Body of pancreas (tissue), 4 donors: ENCODE data around the gene DENND1A.

ENCODE experiments used
- POLR2A ChIP-seq, 3 donors: fragments of 450-650 bp; IDR thresholded peaks; one replicate each; pipeline ENCODE4 v1.6.1; 2016; ENCODE audit warnings: antibody characterized with exemption in 3 of 3, mild to moderate bottlenecking in 2 of 3
- TF ChIP-seq, protein P1 (sequence below), 7 experiments: fragments of 450-650 bp in 4 of 7; fragments of 200-600 bp in 3 of 7; sonication (generic) in 3 of 7; IDR thresholded peaks; one replicate each; pipeline ENCODE4 v1.5.1; 2016 to 2019; ENCODE audit warnings: antibody characterized with exemption in 7 of 7

GRCh38 chr9:123868002-123868401 lies 61.9 kb downstream of the DENND1A start:
- TF ChIP-seq, protein P1, sequence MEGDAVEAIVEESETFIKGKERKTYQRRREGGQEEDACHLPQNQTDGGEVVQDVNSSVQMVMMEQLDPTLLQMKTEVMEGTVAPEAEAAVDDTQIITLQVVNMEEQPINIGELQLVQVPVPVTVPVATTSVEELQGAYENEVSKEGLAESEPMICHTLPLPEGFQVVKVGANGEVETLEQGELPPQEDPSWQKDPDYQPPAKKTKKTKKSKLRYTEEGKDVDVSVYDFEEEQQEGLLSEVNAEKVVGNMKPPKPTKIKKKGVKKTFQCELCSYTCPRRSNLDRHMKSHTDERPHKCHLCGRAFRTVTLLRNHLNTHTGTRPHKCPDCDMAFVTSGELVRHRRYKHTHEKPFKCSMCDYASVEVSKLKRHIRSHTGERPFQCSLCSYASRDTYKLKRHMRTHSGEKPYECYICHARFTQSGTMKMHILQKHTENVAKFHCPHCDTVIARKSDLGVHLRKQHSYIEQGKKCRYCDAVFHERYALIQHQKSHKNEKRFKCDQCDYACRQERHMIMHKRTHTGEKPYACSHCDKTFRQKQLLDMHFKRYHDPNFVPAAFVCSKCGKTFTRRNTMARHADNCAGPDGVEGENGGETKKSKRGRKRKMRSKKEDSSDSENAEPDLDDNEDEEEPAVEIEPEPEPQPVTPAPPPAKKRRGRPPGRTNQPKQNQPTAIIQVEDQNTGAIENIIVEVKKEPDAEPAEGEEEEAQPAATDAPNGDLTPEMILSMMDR (IDR thresholded peaks at IDR 0.05): no peak
- no peak for TF ChIP-seq POLR2A (IDR thresholded peaks at IDR 0.05)
